LNCAP (cell line): ENCODE data around the gene PTPN11.

Source experiments
- TF ChIP-seq, protein P1 (sequence below): fragments of 450-650 bp; IDR thresholded peaks from 2 replicates; pipeline ENCODE4 v1.5.1; 2017; ENCODE audit warnings: mild to moderate bottlenecking

PTPN11 gene

DNA sequence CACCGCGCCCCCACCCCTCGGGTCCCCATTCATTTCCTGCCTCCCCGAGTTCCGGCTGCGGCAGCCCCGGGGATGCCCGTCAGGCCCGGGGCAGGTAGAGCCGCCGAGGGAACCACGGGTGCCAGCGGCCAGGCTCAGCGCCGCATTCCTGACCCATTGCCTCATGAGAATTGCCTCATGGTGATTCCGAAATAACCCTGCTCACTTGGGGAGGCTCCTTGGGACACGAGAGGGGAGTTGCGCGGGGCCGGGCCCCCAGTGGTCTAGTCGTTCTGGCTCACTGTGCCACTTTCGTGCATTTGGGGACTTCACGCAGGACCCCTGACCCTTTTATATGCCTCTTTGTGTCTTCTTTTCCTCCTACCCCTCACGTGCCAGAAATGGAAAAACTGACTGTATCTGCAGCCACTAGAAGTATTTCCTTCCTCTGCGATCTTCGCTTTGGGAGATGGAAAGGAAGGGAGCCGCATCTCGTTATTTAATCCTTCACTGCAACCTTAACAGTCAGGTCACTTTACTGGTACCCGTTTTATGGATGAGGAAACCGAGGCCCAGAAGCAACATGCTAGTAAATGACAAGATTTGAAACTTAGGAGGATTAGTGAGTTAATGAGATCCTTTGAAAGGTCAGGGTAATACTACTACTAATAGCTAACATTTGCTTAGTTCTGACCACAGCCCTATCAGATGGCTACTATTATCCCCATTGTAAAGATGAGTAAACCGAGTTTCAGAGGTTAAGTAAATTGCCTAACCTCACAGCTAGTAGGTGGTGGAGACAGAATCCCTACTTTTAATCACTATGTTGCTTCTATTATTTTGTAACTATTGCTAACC is 768 bp downstream of the PTPN11 start:
- TF ChIP-seq, protein P1, sequence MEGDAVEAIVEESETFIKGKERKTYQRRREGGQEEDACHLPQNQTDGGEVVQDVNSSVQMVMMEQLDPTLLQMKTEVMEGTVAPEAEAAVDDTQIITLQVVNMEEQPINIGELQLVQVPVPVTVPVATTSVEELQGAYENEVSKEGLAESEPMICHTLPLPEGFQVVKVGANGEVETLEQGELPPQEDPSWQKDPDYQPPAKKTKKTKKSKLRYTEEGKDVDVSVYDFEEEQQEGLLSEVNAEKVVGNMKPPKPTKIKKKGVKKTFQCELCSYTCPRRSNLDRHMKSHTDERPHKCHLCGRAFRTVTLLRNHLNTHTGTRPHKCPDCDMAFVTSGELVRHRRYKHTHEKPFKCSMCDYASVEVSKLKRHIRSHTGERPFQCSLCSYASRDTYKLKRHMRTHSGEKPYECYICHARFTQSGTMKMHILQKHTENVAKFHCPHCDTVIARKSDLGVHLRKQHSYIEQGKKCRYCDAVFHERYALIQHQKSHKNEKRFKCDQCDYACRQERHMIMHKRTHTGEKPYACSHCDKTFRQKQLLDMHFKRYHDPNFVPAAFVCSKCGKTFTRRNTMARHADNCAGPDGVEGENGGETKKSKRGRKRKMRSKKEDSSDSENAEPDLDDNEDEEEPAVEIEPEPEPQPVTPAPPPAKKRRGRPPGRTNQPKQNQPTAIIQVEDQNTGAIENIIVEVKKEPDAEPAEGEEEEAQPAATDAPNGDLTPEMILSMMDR: no peak

DNA sequence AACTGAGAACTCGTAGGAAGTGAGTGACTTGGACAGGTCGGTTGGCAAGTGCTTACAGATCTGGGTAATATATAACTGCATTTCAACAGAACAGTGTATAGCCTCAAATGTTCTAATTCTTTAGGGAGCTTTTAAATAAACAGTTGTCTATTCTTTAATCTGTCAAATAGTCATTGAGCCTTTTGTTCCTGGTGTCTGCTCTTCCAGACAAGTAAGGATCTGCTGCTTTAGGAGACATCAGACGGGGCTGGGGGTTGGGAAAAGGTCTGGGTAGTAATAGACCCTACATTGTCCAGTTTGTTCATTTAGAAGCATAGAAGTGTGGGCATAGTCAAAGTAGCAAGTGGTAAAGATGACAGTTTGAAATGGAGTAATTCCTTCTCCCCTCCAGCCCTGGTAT is 2.0 kb downstream of the PTPN11 start:
- TF ChIP-seq, protein P1: no peak

DNA sequence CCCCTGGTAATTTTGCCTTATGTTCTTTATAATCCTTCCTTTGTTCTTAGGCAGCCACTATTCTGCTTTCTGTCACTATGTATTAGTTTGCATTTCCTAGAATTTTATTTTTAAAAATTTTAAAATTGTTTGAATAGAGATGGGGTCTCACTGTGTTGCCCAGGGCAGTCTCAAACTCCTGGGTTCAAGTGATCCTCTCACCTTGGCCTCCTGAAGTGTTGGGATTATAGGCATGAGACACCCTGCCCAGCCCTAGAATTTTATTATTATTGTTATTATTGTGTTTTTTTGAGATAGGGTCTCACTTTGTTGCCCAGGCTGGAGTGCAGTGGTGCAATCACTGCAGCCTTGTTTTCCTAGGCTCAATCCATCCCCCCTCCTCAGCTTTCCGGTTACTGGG is 2.6 kb downstream of the PTPN11 start:
- TF ChIP-seq, protein P1: no peak

DNA sequence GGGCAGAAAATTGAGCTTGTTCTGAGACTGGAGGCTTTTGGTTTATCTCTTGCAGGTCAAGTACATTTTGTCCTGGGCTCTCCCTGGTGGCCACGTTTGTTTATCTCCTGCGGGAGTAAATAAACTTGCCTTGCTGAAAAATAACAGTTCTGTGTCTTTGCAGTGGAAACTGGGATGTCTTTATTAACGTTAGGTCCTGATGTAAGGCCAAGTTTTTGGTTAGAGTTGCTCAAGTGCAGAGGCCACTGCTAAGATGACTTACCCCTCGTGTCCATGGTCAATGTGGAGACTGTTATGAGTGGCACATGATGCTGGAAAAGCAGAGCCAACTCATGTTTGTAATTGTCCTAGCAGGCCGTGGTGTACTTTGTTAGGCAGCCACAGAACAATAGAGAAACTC is 3.8 kb downstream of the PTPN11 start:
- TF ChIP-seq, protein P1: no peak

DNA sequence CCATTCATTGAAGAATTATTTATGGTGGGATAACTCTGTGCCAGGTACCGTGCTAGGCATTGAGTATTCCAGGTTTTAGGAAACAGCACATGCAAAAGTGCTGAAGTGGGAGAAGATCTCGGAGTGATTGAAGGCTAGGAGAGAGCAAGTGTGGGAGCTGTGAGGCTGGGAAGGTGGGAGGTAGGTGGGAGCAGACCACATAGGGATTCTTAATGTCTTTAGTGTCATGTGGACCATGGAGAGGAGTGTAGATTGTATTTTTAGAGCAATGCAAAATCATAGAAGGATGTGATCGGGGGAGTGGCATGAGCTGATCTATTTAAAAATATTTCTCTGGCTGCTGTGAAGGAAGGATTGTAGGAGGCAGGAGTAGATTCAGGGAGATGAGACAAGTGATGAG is 5.4 kb downstream of the PTPN11 start:
- TF ChIP-seq, protein P1: no peak

DNA sequence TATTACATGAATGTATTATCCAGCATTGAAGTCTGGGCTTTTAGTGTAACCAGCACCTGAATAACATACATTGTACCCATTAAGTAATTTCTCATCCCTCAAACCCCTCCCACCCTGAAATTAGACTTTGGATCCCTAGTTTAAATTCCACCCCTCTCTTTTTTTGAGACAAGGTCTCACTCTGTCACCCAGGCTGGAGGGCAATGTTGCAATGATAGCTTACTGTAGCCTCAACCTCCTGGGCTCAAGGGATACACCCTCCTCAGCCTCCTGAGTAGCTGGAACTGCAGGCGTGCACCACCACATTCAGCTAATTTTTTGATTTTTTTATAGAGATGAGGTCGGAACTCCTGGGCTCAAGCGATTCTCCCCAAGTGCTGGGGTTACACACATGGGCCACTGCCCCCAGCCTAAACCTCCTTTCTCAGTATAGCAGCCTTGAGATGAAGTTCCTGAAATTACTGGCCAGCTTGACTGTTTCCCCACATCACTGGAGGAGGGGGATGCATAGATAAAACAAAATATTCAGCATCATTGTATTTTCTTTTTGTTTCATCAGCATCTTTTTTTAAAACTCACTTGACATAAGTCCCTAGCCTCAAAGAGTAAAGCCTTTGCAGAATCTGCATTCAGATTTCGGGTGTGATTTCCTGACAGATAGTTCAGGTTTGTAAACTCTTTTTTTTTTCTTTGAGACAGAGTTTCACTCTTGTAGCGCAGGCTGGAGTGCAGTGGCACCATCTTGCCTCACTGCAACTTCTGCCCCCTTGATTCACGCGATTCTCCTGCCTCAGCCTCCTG is 7.0 kb downstream of the PTPN11 start:
- TF ChIP-seq, protein P1: no peak

DNA sequence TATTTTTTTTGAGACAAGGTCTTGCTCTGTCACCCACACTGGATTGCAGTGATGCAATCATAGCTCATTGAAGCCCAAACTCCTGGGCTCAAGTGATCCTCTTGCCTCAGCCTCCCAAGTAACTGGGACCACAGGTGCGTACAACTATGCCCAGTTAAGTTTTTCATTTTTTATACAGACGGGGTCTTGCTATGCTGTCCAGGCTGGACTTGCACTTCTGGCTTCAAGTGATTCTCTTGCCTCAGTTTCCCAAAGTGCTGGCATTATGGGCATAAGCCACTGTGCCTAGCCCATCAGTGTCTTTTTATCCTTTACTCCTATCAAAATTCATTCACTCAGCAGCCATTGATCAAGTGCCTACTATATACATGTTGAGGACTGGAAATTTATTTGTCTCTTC is 9.0 kb downstream of the PTPN11 start:
- TF ChIP-seq, protein P1: no peak
